HG03103 (cell line): ENCODE measurements around the gene HPX.
A peak's percentile ranks its signal among the peaks of the same experiment; 100 is the strongest.

ENCODE experiments used
- ATAC-seq: cut with Tn5 transposase; IDR thresholded peaks from one replicate; pipeline ENCODE4 v1.9.1; 2021; ENCODE audit warnings: low read depth; ENCODE audit not compliant: unreplicated experiment

HPX gene

GRCh38 chr11:6468712-6469495, 28.1 kb upstream of the HPX start:
- ATAC-seq = peak; percentile 72

DNA sequence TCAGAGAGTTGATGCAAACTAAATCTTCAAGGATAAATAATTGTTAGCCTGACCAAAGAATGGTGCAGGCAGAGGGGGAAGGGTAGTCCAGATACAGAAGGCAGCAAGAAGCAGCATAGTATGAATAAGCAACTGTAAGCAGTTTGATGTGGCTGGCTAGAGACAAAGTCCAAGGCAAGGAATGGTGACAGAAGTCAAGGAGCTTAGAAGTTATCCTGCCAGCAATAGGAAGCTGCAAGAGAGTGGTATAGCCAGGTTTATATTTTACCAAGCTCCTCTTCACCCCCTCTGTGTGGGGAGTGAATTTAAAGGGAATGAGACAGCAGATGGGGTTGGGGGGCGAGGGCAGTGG, 18.3 kb upstream of the HPX start:
- no peak for ATAC-seq

GRCh38 chr11:6458352-6459098, 17.7 kb upstream of the HPX start:
- ATAC-seq = no peak

DNA sequence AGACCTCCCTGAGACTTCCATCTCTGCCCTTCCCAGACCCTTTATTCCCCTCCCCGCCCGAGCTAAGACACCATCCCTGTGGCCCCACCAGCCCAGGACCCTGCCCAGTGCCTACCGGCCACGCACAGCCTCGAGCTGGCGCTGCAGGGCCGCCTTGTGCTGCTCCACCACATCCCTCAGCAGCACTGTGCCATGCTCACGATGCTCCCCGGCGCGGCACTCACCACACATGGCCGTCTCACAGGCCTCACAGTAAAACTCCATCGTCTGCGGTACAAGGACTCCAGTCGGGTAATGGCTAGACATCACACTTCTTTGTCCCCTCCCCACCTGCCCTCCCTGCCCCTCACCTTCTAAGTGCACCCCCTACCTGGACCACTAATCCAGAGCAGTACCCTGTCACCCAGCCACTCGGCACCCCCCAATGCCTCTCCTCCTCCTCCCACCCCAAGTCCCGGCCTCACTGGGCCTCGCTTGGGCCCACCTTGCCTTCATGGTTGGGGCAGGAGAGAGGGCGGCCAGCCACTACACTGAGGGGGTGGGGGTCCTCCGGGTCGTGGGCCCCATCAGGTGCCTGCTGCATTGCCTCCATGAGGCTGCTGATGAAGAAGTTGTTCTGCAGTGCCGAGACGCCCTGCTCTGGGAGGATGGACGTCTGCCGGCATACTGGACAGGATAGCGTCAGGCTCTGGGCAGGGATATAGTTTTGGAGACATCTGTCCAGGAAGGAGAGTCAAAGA, 17.0 kb upstream of the HPX start:
- ATAC-seq = no peak

DNA sequence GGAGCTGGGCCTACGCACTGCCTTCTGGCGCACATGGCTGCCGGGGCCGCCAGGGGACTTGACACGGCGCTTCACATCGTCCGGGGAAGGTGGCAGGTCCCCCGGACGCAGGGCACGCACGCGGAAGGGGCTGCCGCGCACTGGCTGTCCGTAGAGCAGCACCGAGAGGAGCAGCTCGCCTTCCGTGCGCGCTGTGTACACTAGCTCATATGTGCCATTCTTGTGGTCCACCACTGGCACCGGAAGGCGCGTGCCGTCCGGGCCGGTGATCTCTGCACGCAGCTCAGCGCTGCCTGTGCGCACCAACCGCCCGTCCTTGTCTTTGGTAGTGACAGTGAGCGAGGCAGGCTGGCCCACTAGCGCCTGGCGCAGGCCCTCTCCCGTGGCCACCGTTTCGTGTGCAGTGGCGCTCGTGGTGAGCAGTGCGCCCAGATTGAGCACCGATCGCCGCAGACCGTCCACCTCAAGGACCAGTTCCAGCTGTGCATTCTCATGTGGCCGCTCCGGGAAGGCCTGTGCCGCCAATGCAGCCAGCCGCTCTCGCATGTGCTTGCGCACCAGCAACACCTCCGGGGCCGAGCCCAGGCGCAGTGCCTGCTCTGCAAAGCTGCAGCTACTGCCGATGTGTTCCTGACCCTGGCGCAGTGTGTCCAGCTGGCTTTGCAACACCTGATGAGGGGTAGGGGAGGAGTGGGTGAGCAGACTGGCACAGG, 15.7 kb upstream of the HPX start:
- no peak for ATAC-seq

- no peak for ATAC-seq
These were observed 14.3 kb upstream of the HPX start for GRCh38 chr11:6455070-6455469.

DNA sequence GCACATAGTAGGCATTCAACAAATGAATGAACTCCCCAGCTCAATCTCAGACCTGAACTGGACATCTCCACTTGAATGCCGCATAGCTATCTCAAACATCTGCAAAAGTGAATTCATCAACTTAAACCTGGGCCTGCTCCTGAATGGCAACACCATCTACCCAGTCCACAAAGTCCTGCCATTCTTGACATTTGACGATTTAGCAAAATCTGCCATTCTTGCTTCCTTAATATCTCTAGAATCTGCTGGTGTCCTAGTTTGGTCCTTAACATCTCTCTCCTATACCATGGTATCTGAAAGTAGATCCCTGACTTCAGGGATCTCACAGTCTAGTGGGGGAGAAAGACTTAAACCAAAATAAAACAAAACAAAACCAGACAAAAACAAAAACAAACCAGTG, 12.4 kb upstream of the HPX start:
- no peak for ATAC-seq

DNA sequence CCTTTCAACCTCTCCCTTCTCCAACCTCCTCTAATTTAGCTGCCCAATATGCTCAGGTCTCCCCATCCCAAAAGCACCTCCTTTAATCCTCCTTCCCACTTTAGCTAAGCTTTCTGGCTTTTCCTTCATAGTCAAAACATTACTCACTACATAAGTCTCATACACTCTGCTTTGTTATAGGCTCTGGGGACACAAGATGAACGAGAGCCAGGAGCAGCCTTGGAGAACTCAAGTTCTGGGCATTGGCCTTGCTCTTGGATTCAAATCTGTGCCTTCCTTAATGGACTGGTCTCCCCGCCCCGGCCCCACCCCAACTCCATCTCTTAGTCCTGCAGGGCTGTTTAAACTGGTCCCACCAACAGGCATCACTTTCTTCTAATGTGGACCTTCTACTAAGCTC, 11.4 kb upstream of the HPX start:
- ATAC-seq = no peak

DNA sequence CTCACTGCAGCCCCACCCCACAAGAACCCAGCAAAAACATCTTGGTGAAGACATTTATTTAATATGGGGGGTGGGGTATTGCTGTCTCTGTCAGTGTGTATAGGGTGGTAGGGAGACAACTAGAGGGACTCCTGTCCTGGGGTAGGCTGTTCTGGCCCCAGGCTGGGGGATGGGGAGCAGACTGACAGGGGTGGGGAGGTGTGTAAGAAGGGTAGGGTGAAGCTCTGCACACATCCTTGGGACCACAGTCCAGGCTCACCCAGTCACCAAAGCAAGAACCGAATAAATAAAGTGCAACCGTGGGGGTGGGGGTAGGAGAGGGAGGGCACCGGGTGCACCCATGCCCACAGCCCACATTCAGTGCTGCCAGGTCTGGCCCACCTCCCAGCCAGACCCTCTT, 7.8 kb upstream of the HPX start:
- ATAC-seq = no peak

- peak; percentile 88 for ATAC-seq
These were observed 2.6 kb upstream of the HPX start for GRCh38 chr11:6443269-6444003.

- ATAC-seq = no peak
These were observed 1.7 kb upstream of the HPX start for GRCh38 chr11:6442441-6442840.

GRCh38 chr11:6438979-6439571, 1.7 kb downstream of the HPX start:
- ATAC-seq = no peak

DNA sequence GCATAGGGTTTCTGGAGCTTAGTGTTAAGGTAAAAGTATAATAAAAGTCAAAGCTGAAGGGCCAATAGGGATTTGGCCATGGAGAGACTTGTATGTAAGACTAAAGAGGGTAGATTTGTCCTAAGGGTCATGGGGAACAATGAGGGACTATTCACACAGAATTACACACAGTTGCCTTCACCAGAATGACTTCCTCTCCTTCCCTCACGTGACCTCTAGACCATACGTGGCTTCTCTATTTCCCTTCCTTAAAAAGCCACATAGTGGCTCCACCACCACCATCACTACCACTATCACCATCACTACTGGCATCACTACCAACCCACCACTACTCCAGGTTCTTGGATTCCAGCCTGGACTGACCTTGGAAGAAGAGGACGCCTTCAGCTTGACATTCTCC, 2.8 kb downstream of the HPX start:
- ATAC-seq = no peak

DNA sequence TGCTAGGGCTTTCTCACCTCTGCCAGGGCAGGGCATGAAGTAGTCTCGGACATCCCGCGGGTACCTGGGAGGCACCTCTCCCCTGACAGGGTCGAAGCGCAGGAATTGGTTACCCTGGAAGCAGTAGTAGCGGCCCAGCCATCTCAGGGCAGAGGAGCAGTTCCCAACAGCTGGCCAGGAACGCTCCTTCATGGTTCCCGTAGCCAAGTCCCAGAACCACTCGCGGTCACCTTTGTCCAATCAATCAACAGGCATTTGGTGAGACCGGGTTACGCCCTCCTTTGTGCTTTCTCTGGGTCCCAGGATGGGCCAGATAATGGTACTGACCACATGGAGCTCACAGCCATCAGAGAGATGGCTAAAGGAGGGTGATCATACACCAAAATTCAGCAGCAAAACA, 3.4 kb downstream of the HPX start:
- ATAC-seq = no peak

- peak; percentile 35 for ATAC-seq
These were observed 6.7 kb downstream of the HPX start for GRCh38 chr11:6433998-6434660.

DNA sequence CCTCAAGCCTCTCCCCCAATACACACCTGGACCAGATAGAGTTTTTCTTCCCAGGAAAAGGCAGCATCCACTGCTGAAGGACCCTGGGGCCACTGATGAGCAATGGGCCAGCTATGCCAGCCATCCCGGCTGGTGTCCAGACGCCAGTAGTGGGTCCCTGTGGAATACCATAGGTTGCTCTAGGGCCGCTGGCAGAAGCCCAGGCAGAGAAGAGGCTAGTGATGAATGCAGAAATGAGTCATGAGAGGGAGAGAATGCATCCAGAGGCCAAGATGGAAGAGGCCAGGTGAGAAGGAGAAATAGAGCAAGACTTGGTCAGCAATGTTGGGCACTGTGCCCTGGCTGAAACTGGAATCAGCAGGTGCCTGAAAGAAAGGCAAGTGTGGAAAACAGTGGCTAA, 8.9 kb downstream of the HPX start:
- no peak for ATAC-seq

DNA sequence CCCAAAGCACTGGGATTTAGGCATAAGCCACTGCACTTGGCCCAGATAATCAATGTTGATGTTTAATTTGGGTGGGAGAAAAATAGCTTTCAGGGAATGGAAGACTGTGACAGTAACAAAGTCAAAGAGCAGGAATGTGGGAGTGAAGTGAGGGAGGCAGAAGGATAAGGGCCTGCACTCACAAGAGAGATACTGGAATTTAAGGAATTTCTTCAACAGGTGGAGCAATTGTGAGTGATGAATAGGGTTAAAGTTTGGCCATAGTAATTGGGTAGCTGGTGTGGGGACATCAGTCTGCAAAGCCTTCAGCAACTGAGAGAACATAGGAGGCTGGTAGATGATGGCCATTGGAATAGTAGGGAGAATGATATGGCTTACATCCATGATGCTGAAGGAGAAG, 13.3 kb downstream of the HPX start:
- ATAC-seq = no peak

DNA sequence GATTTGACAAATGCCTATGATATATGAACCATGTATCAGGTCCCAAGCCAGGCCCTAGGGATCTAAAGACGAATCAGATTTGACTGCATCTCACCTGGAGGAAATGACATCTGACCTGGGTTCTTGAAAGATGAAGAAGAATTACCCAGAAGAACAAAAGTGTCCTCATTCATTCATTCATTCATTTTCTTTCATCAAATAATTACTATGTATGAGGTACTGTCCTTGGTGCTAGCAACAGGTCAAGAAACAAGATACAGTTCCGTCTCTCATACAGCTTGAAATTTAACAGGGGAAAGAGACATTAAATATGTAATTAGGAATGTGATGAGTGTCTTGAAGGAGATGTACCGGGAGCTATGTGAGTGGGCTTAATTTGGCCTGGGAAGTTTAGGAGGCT, 20.1 kb downstream of the HPX start:
- ATAC-seq = no peak

GRCh38 chr11:6419009-6419631, 21.7 kb downstream of the HPX start, which contains the start of gene APBB1:
Gene APBB1 (minus strand): TSS chr11:6419094. CDS start chr11:6411347, 7,747 bp downstream.
- no peak for ATAC-seq
